HG02610 (cell line): Measurements from ENCODE around the gene MARK3.

Experiments
- ATAC-seq: cut with Tn5 transposase; IDR thresholded peaks from one replicate; pipeline ENCODE4 v1.9.1; 2021; ENCODE audit warnings: mild to moderate bottlenecking, moderate library complexity; ENCODE audit not compliant: unreplicated experiment

Gene MARK3

DNA sequence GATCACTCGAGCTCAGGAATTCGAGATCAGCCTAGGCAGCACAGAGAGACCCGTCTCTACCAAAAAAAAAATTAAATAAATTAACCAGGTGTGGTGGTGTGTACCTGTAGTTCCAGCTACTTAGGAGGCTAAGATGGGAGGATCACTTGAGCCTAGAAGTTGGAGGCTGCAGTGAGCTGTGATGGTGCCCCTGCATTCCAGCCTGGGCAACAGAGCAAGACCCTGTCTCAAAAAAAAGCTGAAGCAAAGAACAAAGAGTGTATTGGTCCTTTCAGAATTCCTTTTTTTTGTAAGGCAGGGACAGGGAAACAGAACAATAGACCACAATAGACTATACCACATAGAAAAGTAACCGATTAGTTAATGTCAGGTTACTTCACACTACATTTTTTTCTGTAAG is 47.4 kb downstream of the MARK3 start:
- ATAC-seq: no peak

- ATAC-seq: no peak
Measured at GRCh38 chr14:103433916-103434563, 48.8 kb downstream of the MARK3 start.

DNA sequence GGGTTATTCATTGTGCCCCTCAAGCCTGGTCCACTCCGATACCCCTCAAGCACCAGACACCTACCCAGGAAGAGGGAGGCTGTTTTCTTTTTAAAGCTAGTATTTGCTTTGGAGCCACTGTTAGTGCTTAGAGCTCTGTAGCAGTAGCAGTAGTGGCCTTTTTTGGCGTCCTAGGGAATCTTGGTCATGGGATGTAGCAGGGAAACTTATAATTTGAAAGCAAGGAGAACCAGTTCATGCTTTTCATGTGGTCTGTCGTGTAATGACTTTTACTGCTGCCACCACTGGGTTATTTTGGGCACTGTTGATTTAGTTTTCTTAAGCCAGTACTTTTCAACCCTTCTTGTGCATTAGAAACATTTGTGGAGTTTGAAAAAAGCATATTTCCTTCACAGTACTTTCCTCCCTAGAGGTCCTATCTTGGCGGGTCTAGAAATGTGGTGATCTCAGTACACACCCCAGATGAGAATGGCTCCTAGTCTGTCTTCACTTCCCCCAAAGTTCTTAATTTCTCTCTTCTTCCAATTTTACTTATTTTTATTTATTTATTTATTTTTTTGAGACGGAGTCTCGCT is 49.7 kb downstream of the MARK3 start:
- no peak for ATAC-seq

GRCh38 chr14:103436533-103436932 is 51.3 kb downstream of the MARK3 start:
- ATAC-seq: no peak

GRCh38 chr14:103442288-103442687 is 57.1 kb downstream of the MARK3 start:
- no peak for ATAC-seq

GRCh38 chr14:103443111-103443510 is 57.9 kb downstream of the MARK3 start:
- no peak for ATAC-seq

DNA sequence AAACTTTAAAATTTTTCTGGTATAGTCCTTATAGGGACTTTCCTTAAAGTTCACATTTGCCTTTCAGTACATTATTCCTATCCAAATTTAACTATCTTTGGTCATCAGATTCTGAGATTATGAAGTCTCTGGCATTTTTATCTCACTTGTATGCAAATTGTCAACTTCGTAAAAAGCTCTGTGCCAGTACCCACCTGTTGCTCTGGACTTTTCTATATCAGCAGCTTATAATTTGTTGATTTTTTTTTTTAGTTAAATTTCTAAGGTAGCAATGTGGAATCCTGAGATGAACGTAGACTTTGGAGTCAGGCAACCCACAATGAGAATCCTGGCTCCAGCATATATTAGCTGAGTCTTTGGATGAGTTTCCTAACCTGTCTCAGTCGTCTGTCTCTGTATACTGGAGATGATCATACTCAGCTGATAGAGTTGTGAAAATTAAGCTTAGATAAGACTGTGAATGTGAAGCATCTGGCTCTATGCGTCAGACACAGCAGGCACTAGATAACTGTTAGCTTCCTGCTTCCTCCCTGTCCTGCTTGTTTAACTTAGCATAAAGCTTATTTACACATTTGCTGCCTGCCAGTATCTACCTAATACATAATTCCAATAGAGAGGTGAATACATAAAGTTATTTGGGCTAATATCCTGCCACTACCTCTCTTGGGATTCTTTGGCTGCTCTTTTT is 59.8 kb downstream of the MARK3 start:
- ATAC-seq: no peak

- ATAC-seq: no peak
Measured at GRCh38 chr14:103445806-103446205, 60.6 kb downstream of the MARK3 start.

- no peak for ATAC-seq
Measured at GRCh38 chr14:103448097-103448496, 62.9 kb downstream of the MARK3 start.

DNA sequence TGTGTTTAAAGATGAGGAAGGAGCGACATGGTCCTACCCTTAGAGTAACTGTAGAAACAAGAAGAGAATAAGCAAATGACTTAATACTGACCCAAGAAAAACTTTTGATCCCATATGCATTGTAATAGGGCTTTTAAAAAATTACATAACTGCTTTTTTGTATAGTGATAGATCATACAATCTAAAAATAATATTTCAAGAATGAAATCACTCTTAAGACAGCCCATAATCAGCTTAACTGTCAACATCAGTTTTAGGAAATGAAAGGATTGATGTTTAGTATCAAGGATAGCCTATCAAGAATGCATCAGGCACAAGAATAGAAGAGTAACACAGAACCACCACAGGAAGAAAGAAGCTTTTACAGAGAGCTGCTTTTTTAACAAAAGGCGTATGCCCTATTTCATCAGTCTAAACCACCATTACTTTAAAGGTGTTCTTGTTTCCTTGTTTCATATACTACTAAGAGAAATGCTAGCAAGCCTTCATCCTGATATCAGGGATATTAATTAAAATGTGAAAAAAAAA is 64.5 kb downstream of the MARK3 start:
- no peak for ATAC-seq

- ATAC-seq: no peak
Measured at GRCh38 chr14:103450416-103450815, 65.2 kb downstream of the MARK3 start.

DNA sequence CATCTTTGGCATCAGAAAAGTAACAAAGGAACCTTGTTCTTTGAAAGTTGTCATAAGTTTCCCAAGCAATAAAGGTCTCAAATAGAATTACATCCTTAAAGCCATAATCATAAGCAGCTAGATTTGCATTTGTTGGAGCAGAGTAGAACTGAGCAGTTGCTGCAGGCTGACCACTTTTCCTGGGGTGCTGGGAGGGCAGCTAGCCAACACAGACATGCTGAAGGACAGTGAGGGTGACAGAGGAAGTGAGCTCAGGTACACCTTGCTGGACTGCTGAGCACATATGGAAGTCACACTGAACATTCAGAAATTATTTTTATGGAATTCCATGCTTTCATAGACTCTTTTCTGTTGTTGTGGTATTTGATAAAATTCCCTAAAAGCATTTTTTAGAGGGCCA is 66.2 kb downstream of the MARK3 start:
- no peak for ATAC-seq

GRCh38 chr14:103453791-103454190 is 68.6 kb downstream of the MARK3 start:
- no peak for ATAC-seq

DNA sequence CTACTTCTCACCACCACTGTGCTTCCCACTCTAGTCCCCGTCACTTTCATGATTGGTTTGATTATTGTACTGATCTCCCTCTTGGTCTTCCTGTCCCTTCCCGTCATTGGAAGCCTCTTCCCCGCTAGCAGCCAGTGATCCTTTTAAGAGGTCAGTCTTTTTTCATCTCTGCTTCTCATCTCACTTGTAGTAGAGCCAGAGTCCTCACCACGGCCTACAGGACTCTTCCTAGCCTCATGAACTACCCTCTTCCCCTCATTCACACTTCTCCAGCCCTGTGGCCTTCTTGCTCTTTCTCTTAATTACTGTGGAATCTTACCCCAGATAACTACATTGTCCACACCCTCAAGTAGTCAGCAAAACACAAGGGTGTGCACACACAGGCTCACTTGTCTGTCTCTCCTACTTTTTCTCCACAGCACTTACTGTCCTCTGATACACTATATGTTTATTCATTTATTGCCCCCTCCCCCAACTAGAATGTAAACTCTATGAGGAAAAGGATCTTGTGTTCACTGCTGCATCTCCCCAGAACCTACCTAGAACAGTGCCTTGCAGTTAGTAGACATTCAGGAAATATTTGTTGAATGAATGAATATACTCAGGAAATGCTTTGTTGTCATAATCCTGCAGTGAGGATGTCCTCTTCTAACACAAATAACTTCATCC is 71.1 kb downstream of the MARK3 start:
- ATAC-seq: no peak

DNA sequence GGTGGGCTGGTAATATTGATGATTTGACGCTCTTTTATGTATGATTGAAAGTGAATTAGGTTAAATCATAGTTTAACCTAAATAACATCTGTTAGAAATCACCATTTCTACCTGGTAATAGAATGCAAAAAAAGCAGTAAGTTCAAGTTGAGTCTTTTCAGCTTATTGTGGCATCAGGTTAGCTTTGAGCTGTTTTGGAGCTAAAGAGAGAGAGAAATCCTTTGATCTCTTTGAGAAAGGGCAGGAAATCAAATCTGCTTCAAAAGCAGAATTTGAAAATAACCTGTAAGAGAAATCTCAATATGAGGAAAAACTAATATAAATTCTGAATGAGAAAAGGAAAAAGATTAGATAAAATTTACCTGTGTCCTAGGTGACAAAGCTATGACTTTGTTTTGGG is 75.2 kb downstream of the MARK3 start:
- ATAC-seq: no peak

DNA sequence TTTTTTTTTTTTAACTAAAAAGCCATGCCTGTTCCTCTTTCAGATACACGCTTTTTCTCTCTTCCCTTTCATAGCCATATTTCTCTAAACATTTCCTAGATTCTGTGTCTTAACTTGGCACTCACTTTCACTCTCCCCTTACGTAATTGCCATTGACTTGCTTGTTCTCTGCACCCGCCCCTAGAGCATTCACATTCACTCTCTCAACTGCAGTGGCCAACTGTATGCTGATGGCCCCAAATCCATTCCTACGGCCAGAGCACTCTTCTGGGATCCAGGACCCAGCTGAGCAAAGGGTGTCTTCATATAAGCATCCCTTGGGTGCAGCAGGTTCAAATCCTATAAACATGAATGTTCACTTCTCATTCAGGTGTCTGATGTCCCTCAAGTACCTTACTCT is 77.9 kb downstream of the MARK3 start:
- ATAC-seq: no peak

- ATAC-seq: no peak
Measured at GRCh38 chr14:103463851-103464250, 78.6 kb downstream of the MARK3 start.

DNA sequence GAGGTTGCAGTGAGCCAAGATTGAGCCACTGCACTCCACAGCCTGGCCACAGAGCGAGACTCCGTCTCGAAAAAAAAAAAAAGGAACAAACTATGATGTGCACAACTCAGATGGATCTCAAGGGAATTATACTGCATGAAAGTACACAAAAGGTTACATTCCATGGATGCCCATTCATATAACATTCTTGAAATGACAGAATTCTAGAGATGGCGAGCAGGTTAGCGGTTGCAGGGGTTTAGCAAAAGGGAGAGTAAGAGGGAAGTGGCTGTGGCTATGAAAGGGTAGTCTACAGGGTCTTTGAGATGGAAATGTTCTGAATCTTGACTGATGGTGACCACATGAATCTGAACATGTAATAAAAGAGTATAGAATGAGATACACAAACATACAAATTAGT is 87.7 kb downstream of the MARK3 start:
- no peak for ATAC-seq

DNA sequence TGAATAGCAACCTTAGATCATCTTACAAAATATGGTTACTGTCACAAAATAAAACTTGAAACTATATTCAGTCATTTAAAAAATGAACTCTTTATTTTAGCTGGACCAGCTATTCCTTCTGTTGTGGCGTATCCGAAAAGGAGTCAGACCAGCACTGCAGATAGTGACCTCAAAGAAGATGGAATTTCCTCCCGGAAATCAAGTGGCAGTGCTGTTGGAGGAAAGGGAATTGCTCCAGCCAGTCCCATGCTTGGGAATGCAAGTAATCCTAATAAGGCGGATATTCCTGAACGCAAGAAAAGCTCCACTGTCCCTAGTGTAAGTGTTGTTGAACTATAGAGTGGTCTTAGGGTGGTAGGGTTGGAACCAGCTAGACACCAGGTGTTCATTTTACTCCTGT is 89.7 kb downstream of the MARK3 start:
- no peak for ATAC-seq

- ATAC-seq: no peak
Measured at GRCh38 chr14:103476065-103476464, 90.8 kb downstream of the MARK3 start.

DNA sequence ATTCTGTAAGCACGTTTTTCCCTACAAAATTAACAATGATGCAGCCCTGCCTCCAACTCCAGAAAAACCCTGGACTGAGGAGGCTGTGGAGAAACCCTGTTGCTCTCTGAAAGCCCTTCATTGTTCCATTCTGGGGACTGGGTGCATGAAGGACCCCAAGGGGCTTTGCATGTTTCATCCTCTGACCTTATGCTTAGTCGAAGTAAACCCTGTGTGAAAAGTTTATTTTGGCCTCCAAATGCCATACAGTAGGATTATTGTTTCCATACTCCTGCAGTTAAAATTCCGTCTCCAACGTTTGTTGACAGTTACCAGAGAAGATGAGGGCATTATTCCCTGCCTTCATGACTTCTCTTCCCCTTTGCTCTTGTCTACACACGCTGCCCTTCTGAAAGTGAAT is 91.4 kb downstream of the MARK3 start:
- ATAC-seq: no peak

DNA sequence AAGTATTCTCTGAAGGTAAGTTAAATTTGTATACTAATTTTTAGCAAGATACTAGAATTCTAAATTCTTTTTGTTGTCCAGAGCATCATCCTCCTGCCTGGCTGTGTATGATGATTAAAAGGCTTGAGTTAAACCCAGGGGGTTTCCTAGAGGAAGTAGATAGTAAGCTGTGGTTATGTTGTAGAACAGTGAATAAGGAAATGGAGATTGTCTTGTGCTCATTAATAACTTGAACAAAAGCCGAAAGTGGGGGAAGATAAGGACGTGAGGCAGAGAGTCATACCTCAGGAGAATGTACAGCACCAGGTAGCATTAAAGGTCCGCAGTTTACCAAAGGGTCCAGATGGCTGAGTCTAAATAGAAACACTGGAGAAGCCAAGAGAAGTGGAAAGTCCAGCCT is 95.4 kb downstream of the MARK3 start:
- ATAC-seq: peak; percentile 79
